ENCODE data around the gene SLC41A2.

DNA sequence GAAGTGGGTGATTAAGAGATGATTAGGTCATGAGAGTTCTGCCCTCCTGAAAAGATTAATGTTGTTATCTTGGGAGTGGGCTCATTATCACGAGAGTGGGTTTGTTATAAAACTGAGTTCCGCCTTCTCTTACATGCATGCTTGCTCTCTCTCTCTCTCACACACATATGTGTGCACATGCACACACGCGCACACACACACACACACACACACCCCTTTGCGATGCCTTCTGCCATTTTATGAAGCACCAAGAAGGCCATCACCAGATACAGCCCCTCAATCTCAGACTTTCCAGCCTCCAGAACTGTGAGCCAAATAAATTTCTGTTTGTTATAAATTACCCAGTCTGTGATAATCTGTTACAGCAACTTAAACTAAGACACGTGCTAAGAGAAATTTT, 5.7 kb upstream of the SLC41A2 start:
- TF ChIP-seq POLR2AphosphoS5 (IDR thresholded peaks at IDR 0.05; ENCODE audit: low read depth, low read length), result no peak
- TF ChIP-seq, protein P1, sequence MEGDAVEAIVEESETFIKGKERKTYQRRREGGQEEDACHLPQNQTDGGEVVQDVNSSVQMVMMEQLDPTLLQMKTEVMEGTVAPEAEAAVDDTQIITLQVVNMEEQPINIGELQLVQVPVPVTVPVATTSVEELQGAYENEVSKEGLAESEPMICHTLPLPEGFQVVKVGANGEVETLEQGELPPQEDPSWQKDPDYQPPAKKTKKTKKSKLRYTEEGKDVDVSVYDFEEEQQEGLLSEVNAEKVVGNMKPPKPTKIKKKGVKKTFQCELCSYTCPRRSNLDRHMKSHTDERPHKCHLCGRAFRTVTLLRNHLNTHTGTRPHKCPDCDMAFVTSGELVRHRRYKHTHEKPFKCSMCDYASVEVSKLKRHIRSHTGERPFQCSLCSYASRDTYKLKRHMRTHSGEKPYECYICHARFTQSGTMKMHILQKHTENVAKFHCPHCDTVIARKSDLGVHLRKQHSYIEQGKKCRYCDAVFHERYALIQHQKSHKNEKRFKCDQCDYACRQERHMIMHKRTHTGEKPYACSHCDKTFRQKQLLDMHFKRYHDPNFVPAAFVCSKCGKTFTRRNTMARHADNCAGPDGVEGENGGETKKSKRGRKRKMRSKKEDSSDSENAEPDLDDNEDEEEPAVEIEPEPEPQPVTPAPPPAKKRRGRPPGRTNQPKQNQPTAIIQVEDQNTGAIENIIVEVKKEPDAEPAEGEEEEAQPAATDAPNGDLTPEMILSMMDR (IDR thresholded peaks at IDR 0.05), result no peak
- no peak for TF ChIP-seq SIN3A (IDR thresholded peaks at IDR 0.05; ENCODE audit: borderline replicate concordance, insufficient read depth, low read depth, low read length)

Measured in Panc1 (cell line).